BLaER1 treated with 17β-estradiol and CSF1 and Interleukin-3, amounts not matched to agents 10 nM and 100 nM (cell line): ENCODE measurements around the gene CLASRP.
"Not testable (repeated sequence)": the region's sequence is repeated elsewhere in the genome, so short reads cannot be mapped to it uniquely, and the experiment has no call there.

Source experiments
- H3K27ac ChIP-seq, 11 experiments: shearing (Covaris generic); formaldehyde crosslinking; 2 replicates each; pipeline ENCODE4 v1.8.1; 2022
- H3K27me3 ChIP-seq, 11 experiments: shearing (Covaris generic); formaldehyde crosslinking; 2 replicates each; pipeline ENCODE4 v1.8.1; 2022
- H3K36me3 ChIP-seq, 11 experiments: shearing (Covaris generic); formaldehyde crosslinking; 2 replicates each; pipeline ENCODE4 v1.8.1; 2022
- H3K4me1 ChIP-seq, 10 experiments: shearing (Covaris generic); formaldehyde crosslinking; 2 replicates each; pipeline ENCODE4 v1.8.1; 2022
- H3K4me2 ChIP-seq, 11 experiments: shearing (Covaris generic); formaldehyde crosslinking; 2 replicates each; pipeline ENCODE4 v1.8.1; 2022
- H3K4me3 ChIP-seq, 10 experiments: shearing (Covaris generic); formaldehyde crosslinking; 2 replicates each; pipeline ENCODE4 v1.8.1; 2022
- H3K9ac ChIP-seq, 11 experiments: shearing (Covaris generic); formaldehyde crosslinking; 2 replicates each; pipeline ENCODE4 v1.8.1; 2022
- H3K9me3 ChIP-seq, 11 experiments: shearing (Covaris generic); formaldehyde crosslinking; replicated peaks in 1 of 11; 2 replicates each; pipeline ENCODE4 v1.8.1; 2022
- H4K20me1 ChIP-seq, 11 experiments: shearing (Covaris generic); formaldehyde crosslinking; 2 replicates each; pipeline ENCODE4 v1.8.1; 2022
- Cebpa-rat ChIP-seq, 11 experiments: shearing (Covaris generic); IDR thresholded peaks; 2 replicates each; pipeline ENCODE4 v1.8.1; 2022

Gene CLASRP, protein sequence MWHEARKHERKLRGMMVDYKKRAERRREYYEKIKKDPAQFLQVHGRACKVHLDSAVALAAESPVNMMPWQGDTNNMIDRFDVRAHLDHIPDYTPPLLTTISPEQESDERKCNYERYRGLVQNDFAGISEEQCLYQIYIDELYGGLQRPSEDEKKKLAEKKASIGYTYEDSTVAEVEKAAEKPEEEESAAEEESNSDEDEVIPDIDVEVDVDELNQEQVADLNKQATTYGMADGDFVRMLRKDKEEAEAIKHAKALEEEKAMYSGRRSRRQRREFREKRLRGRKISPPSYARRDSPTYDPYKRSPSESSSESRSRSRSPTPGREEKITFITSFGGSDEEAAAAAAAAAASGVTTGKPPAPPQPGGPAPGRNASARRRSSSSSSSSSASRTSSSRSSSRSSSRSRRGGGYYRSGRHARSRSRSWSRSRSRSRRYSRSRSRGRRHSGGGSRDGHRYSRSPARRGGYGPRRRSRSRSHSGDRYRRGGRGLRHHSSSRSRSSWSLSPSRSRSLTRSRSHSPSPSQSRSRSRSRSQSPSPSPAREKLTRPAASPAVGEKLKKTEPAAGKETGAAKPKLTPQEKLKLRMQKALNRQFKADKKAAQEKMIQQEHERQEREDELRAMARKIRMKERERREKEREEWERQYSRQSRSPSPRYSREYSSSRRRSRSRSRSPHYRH

DNA sequence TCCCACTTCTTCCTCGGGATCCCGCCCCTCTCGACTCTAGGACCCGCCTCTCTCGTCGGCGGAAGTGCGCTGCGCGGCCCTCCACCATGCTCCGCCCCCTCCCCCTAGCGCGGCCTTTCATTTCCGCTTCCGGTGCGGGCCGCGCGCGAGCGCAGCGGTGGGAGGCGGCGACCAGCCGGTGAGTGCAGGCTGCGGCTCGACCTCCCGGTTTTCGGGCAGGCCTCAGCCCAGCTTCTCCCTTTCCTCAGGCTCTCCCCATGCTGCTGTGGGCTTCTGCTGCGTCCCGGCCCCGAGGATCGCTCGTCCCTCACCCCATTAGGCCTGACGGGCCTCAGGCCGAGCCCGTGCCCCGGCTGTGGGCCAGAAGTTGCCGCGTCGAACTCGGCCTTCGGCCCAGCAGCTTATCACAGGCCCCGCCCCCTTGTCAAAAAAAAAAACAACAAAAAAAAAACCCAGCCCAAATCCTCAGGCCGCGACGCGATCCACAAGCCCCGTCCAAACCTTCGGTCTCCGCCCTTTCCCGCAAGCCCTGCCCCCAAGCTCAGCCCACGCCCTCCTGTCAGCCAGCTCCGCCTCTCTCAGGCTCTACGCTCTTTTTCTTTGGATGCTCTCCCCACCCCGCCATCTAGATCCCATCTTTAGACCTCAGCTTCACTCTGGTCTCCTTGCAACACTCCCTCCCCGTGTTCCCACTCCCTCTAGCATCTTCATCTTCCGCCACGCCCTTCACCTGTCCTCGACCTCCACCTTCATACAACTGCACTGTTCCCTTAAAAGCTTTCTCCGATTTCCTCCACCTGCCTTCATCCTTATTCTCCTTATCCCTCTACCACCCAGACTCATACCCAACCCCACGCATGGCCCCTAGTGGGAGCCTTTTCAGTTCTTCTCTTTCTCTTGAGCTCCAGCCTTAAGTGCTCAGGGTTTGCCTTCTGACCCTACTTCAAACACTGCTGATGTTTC is at the start of gene CLASRP:
CLASRP (plus strand) TSS at position 115 of the 963 bp plus-strand sequence. CDS start 1,168 bp downstream, outside the sequence.
- peak within 1 kb of the TSS; percentile 90 to 99 (median 97) for H3K9ac ChIP-seq
- peak within 1 kb of the TSS; percentile 81 to 98 (median 91) for H3K4me3 ChIP-seq
- H3K36me3 ChIP-seq = peaks cover 62 to 85% (median 78%) of the 10 kb centered on the region in 11 experiments
- peak within 1 kb of the TSS; percentile 87 to 99 (median 95) for H3K27ac ChIP-seq
- peaks cover 23 to 49% (median 36%) of the 10 kb centered on the region in 10 experiments for H3K4me1 ChIP-seq
- no peak for TF ChIP-seq Cebpa-rat (IDR thresholded peaks at IDR 0.05)
- peak within 1 kb of the TSS; percentile 83 to 100 (median 98) for H3K4me2 ChIP-seq
- H3K27me3 ChIP-seq = no peaks in the 10 kb centered on the region
- H3K9me3 ChIP-seq = peaks cover 0 to 8% (median 6%) of the 10 kb centered on the region in 11 experiments; a peak in 12 of 22 replicates
- peaks cover 47 to 53% (median 51%) of the 10 kb centered on the region in 11 experiments; a peak in 21 of 22 replicates for H4K20me1 ChIP-seq

DNA sequence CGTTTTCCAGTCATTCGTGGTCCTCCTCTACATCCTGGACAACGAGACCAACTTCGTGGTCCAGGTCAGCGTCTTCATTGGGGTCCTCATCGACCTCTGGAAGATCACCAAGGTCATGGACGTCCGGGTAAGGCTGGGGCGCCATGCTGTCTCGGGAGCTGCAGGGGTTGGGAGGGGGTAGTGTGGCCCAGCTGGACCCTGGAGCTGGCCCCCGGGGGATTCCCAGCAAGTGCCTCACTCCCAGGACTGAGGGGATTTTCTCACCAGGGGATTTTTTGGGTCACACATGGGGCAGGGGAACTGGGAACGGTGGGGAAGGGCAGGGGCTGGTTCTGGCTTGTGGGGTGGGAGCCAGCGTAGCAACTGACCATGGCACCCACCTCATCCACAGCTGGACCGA is 48.4 kb upstream of the CLASRP start:
- Histone ChIP-seq H3K36me3 (peaks cover 70 to 90% (median 83%) of the 10 kb centered on the region in 11 experiments), H4K20me1 (peaks cover 0 to 92% (median 14%) of the 10 kb centered on the region in 11 experiments; a peak in 12 of 22 replicates), H3K4me1 (peaks cover 8 to 24% (median 14%) of the 10 kb centered on the region in 10 experiments; a peak in 16 of 20 replicates), H3K4me2 (no peak overlapping the region), H3K27me3 (no peaks in the 10 kb centered on the region), H3K4me3 (no peak overlapping the region), H3K27ac (no peak overlapping the region), H3K9ac (no peak overlapping the region), H3K9me3 (no peaks in the 10 kb centered on the region)
- no peak for TF ChIP-seq Cebpa-rat (IDR thresholded peaks at IDR 0.05)

DNA sequence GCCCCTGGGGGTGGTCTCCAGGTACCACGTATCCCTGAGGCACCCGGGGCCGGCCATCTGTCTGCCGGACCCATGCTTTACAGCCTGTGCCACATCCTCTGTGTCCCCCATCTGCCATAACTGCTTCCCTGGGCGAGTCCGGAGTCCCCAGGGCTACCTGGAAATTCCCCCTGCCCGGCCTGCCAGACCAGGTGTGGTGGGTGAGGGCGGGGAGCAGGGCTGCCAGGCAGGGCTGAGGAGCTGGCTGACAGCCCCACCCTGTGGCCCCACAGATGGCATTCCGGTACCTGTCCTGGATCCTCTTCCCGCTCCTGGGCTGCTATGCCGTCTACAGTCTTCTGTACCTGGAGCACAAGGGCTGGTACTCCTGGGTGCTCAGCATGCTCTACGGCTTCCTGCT is 47.9 kb upstream of the CLASRP start:
- peak overlapping the region in 1 of 11 experiments; percentile 17; a peak in 1 of 22 replicates for H3K9ac ChIP-seq
- H3K4me1 ChIP-seq = peaks cover 8 to 24% (median 14%) of the 10 kb centered on the region in 10 experiments; a peak in 16 of 20 replicates
- H3K27me3 ChIP-seq = no peaks in the 10 kb centered on the region
- H4K20me1 ChIP-seq = peaks cover 0 to 87% (median 8%) of the 10 kb centered on the region in 11 experiments; a peak in 12 of 22 replicates
- H3K9me3 ChIP-seq = no peaks in the 10 kb centered on the region
- H3K4me2 ChIP-seq = no peak overlapping the region
- no peak overlapping the region for H3K4me3 ChIP-seq
- peaks cover 65 to 85% (median 78%) of the 10 kb centered on the region in 11 experiments for H3K36me3 ChIP-seq
- no peak for TF ChIP-seq Cebpa-rat (IDR thresholded peaks at IDR 0.05)
- H3K27ac ChIP-seq = no peak overlapping the region

DNA sequence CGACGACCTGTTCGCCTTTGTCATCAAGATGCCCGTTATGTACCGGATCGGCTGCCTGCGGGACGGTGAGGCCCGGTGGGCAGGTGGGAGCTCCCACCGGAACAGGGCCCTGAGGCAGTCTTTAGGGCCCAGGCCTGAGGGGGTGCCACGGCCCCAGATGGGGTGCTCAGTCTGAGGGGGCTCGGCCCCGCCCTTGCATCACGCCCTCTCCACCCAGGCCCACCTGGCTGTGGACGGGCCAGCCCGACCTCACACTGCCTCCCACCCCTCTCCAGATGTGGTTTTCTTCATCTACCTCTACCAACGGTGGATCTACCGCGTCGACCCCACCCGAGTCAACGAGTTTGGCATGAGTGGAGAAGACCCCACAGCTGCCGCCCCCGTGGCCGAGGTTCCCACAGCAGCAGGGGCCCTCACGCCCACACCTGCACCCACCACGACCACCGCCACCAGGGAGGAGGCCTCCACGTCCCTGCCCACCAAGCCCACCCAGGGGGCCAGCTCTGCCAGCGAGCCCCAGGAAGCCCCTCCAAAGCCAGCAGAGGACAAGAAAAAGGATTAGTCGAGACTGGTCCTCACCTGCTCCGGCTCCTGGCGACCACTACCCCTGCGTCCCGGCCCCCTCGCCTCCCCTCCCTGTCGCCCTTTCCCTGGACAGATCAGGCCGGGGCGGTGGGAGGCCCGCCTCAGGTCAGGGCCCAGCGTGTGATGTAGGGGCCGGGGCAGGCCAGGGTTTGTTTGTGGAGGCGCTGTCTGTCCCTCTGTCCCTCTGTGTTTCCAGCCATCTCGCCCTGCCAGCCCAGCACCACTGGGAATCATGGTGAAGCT is 46.3 kb upstream of the CLASRP start:
- Histone ChIP-seq H4K20me1 (peaks cover 0 to 71% (median 7%) of the 10 kb centered on the region in 11 experiments; a peak in 9 of 22 replicates), H3K4me3 (no peak overlapping the region)

DNA sequence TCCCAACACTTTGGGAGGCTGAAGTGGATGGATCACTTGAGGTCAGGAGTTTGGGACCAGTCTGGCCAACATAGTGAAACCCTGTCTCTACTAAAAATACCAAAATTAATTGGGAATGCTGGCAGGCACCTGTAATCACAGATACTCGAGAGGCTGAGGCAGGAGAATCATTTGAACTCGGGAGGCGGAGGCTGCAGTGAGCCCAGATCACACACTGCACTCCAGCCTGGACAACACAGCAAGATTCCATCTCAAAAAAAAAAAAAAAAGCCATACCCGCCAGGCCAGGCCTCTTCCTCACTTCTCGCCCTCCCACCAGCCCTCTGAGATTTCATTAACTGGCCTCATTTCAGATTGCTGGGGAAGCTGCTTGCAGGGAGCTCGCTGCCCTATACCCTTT is 45.3 kb upstream of the CLASRP start:
- TF ChIP-seq Cebpa-rat (IDR thresholded peaks at IDR 0.05) = no peak
- Histone ChIP-seq H3K4me3 (no peak overlapping the region), H3K36me3 (peaks cover 41 to 59% (median 53%) of the 10 kb centered on the region in 11 experiments), H3K9ac (no peak overlapping the region), H3K9me3 (no peaks in the 10 kb centered on the region), H3K4me1 (peaks cover 0 to 11% (median 9%) of the 10 kb centered on the region in 10 experiments; a peak in 10 of 20 replicates), H3K4me2 (no peak overlapping the region), H4K20me1 (peaks cover 0 to 61% (median 4%) of the 10 kb centered on the region in 11 experiments; a peak in 8 of 22 replicates), H3K27ac (no peak overlapping the region), H3K27me3 (no peaks in the 10 kb centered on the region)

More for the DNA sequence above, 46.3 kb upstream of the CLASRP start:
- TF ChIP-seq Cebpa-rat (IDR thresholded peaks at IDR 0.05) = no peak
- Histone ChIP-seq H3K4me2 (no peak overlapping the region), H3K9me3 (no peaks in the 10 kb centered on the region), H3K27ac (no peak overlapping the region), H3K27me3 (no peaks in the 10 kb centered on the region), H3K4me1 (peaks cover 3 to 15% (median 10%) of the 10 kb centered on the region in 10 experiments; a peak in 16 of 20 replicates), H3K9ac (no peak overlapping the region), H3K36me3 (peaks cover 50 to 69% (median 62%) of the 10 kb centered on the region in 11 experiments)

DNA sequence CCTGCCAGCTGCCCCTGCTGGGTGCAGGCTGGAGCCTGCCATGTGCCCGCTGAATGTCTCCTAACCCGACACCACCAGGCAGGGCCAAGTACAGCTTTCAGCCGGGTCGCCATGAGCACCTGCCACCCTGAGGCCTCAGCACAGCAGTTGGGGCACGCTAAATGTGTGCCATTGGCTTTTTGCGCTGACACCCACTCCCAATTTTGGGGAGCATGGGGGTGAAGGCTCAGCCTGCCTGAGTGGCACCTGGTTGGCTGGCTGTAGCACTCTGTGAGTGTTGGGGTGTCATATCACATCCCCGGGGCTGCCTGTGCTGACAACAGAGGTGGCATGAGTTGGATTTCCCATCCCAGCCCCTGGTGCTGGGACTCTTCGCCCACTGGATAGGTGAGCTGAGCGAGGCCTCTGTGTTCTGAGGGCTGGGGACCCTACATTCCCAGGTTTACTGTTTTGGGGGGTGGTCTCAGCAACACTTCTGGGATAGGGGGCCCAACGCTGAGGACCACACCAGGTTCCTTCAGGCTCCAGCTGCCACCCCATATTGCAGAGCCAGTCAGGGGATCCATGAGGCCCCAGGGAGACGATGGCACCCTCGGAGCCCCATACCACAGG is 44.8 kb upstream of the CLASRP start:
- no peaks in the 10 kb centered on the region for H3K27me3 ChIP-seq
- H4K20me1 ChIP-seq = peaks cover 0 to 56% (median 3%) of the 10 kb centered on the region in 11 experiments; a peak in 6 of 22 replicates
- 0 out of 22 replicates have a peak overlapping the region, but pooled peaks of 1 of the 11 experiments have one; percentile 16 for H3K27ac ChIP-seq
- no peak for TF ChIP-seq Cebpa-rat (IDR thresholded peaks at IDR 0.05)
- H3K9me3 ChIP-seq = no peaks in the 10 kb centered on the region
- H3K4me2 ChIP-seq = peak overlapping the region in 6 of 11 experiments; percentile 2 to 33 (median 10); a peak in 5 of 22 replicates
- peaks cover 36 to 54% (median 48%) of the 10 kb centered on the region in 11 experiments for H3K36me3 ChIP-seq
- H3K9ac ChIP-seq = peak overlapping the region in 1 of 11 experiments; percentile 14; a peak in 1 of 22 replicates
- peaks cover 0 to 11% (median 9%) of the 10 kb centered on the region in 10 experiments; a peak in 11 of 20 replicates for H3K4me1 ChIP-seq
- no peak overlapping the region for H3K4me3 ChIP-seq

DNA sequence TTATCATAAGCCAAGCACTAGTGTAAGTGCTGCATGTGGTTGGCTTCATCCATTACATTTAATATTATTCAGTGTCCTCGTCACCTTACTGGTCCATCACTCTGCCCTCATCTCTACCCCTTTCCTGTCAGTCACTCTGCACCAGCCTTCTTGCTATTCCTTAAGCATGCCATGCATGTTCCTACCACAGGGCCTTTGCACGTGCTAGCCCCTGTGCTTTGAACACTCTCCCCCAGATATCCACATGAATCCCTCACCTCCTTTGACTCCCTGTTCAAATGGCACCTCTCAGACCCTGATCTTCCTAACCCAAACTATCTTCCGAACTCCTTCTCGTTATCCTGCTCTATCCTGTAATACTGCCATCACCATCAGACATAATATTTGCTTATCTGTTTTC is 40.8 kb upstream of the CLASRP start:
- no peaks in the 10 kb centered on the region for H3K27me3 ChIP-seq
- H3K9ac ChIP-seq = no peak overlapping the region
- peaks cover 15 to 28% (median 25%) of the 10 kb centered on the region in 10 experiments; a peak in 19 of 20 replicates for H3K4me1 ChIP-seq
- H3K27ac ChIP-seq = no peak overlapping the region
- no peak overlapping the region for H3K4me3 ChIP-seq
- peaks cover 0 to 19% (median 14%) of the 10 kb centered on the region in 11 experiments; a peak in 16 of 22 replicates for H3K36me3 ChIP-seq
- H3K9me3 ChIP-seq = no peaks in the 10 kb centered on the region
- no peak for TF ChIP-seq Cebpa-rat (IDR thresholded peaks at IDR 0.05)
- H3K4me2 ChIP-seq = no peak overlapping the region
- peaks cover 0 to 27% (median 9%) of the 10 kb centered on the region in 11 experiments; a peak in 13 of 22 replicates for H4K20me1 ChIP-seq

DNA sequence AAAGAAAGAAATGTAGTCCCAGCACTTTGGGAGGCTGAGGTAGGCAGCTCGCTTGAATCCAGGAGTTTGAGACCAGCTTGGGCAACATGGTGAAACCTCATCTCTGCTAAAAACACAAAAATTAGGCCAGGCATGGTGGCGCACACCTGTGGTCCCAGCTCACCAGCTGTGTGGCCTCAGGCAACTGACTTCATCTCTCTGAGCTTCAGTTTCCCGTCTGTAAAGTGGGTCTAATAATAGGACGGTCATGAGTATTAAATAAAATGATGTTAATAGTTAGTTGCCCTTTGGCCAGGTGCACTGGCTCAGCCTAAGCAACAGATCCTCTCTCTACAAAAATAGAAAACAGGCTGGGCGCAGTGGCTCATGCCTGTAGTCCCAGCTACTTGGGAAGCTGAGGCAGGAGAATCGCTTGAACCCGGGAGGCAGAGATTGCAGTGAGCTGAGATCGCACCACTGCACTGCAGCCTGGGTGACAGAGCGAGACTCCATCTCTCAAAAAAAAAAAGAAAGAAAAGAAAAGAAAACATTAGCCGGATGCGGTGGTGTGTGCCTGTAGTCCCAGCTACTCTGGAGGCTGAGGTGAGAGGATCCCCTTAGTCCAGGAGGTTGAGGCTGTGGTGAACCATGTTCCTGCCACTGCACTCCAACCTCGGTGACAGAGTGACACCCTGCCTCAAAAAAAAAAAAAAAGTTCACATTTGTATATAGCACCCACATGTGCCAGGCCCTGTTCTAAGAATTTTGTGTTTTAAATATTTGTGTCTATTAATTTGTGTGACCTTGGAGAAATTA is 39.5 kb upstream of the CLASRP start:
- Histone ChIP-seq H3K36me3 (peaks cover under 1 to 19% (median 13%) of the 10 kb centered on the region in 11 experiments; a peak in 15 of 22 replicates), H3K4me1 (peaks cover 16 to 25% (median 20%) of the 10 kb centered on the region in 10 experiments; a peak in 19 of 20 replicates), H4K20me1 (peaks cover 0 to 20% (median 13%) of the 10 kb centered on the region in 11 experiments; a peak in 13 of 22 replicates)
- not testable (repeated sequence) for H3K27me3 ChIP-seq, H3K9me3 ChIP-seq, H3K27ac ChIP-seq, H3K4me3 ChIP-seq, H3K4me2 ChIP-seq, H3K9ac ChIP-seq

DNA sequence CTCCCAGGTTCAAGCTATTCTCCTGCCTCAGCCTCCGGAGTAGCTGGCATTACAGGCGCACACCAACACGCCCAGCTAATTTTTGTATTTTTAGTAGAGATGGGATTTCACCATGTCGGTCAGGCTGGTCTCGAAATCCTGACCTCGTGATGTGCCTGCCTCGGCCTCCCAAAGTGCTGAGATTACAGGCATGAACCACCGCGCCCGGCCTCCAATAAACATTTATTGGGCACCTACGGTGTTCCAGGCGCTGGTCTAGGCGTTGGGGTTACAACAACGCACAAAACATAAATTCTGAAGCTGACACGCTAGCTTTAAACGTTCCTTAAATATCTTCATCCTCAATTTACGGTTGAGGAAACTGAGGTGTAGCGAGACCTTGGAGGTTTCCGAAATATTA is 38.2 kb upstream of the CLASRP start:
- Histone ChIP-seq H3K27ac (peak overlapping the region in 7 of 11 experiments; percentile 26 to 99 (median 61); a peak in 12 of 22 replicates), H3K9ac (peak overlapping the region in 10 of 11 experiments; percentile 15 to 100 (median 46); a peak in 13 of 22 replicates)

More for the DNA sequence above, 38.2 kb upstream of the CLASRP start:
- peaks cover 13 to 19% (median 16%) of the 10 kb centered on the region in 10 experiments; a peak in 19 of 20 replicates for H3K4me1 ChIP-seq
- H3K9me3 ChIP-seq, H3K27me3 ChIP-seq: not testable (repeated sequence)
- peak overlapping the region in 8 of 10 experiments; percentile 29 to 87 (median 80); a peak in 13 of 20 replicates for H3K4me3 ChIP-seq
- peaks cover 0 to 31% (median 23%) of the 10 kb centered on the region in 11 experiments; a peak in 13 of 22 replicates for H3K36me3 ChIP-seq
- H3K4me2 ChIP-seq = peak overlapping the region; percentile 64 to 87 (median 70)
- peaks cover 0 to 28% (median 9%) of the 10 kb centered on the region in 11 experiments; a peak in 13 of 22 replicates for H4K20me1 ChIP-seq
